ENCODE measurements around the gene PLA2G5. TPM values are rescaled to one million over a fixed set of nuclear protein-coding genes. Genes with fewer than 3 reads are reported as not detected.
"Not testable (repeated sequence)": the region's sequence is repeated elsewhere in the genome, so short reads cannot be mapped to it uniquely, and the experiment has no call there.

Gene PLA2G5
- total RNA-seq, 3 donors from 2014 or later (not counting 1 experiment from before 2014, with no cell fraction given): not detected

DNA sequence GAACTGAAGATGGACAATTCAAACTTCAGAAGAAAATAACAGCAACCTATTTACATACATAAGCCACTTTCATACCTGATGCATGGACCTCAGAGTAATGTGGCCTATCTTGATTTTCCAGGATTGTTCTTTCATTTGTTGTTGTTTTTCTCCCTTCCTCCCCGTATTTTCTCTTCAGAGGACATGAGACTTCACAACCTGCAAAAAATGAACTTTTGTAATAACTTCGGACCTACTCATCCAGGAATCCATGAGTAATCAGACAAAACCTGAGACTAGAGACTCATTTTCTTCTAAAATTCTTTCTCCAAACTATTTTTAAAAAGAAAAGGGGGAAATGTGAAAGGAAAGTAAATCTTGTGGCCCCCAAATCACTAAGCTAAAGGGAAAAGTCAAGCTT lies 17.6 kb upstream of the PLA2G5 start:
- DNase-seq (no peak), ATAC-seq (no peak)
- peaks cover 19% of the 10 kb centered on the region for H3K36me3 Mint-ChIP-seq
- 100% methylated on average over 2 of the region's 2 CpGs for WGBS (ENCODE audit: insufficient coverage)
- H3K27ac Mint-ChIP-seq: no peak overlapping the region
- H3K36me3 ChIP-seq (ENCODE audit: control insufficient read depth, insufficient read depth, low read length): no peaks in the 10 kb centered on the region
- H3K4me1 Mint-ChIP-seq: peaks cover 0 to 7% of the 10 kb centered on the region in 2 donors
- H3K4me1 ChIP-seq (ENCODE audit: control insufficient read depth, insufficient read depth, low read length): no peaks in the 10 kb centered on the region
- H3K4me3 Mint-ChIP-seq: no peak overlapping the region
- H3K27me3 Mint-ChIP-seq (ENCODE audit: low read depth in 2 of 2): peaks cover 4 to 32% of the 10 kb centered on the region in 2 donors
- no peak for TF ChIP-seq CTCF (IDR thresholded peaks at IDR 0.05)
- no peaks in the 10 kb centered on the region for H3K27me3 ChIP-seq (ENCODE audit: control insufficient read depth, insufficient read depth, low read length)
- no peaks in the 10 kb centered on the region for H3K9me3 ChIP-seq (ENCODE audit: control insufficient read depth, insufficient read depth, low read length)
- H3K9me3 Mint-ChIP-seq: peaks cover 0 to 4% of the 10 kb centered on the region in 2 donors
- no peak overlapping the region for H3K27ac ChIP-seq (ENCODE audit: low read length)
- intact Hi-C loops (cut with micrococcal nuclease): no loop called here
- H3K4me3 ChIP-seq (ENCODE audit: low read length): no peak overlapping the region

DNA sequence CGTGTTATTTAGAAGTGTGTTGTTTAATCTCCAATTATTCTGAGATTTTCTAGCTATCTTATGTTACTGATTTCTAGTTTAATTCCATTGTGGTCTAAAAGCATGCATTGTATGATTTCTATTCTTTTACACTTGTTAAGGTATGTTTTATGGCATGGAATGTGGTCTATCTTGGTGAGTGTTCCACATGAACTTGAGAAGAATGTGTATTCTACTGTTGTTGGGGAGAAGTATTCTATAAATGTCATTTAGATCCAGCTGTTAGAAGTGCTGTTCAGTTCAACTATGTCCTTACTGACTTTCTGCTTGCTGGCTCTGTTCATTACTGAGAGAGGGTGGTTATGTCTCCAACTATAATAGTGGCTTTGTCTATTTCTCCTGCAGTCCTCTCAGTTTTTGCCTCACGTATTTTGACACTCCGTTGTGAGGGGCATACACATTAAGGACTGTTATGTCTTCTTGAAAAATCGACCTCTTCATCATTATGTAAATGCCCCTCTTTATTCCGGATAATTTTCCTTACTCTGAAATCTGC lies 12.0 kb upstream of the PLA2G5 start:
- Histone ChIP-seq H3K4me3 (ENCODE audit: low read length) (no peak overlapping the region), H3K27me3 (ENCODE audit: control insufficient read depth, insufficient read depth, low read length) (no peaks in the 10 kb centered on the region), H3K27ac (ENCODE audit: low read length) (no peak overlapping the region), H3K36me3 (ENCODE audit: control insufficient read depth, insufficient read depth, low read length) (no peaks in the 10 kb centered on the region), H3K9me3 (ENCODE audit: control insufficient read depth, insufficient read depth, low read length) (no peaks in the 10 kb centered on the region), H3K4me1 (ENCODE audit: control insufficient read depth, insufficient read depth, low read length) (peaks cover 30% of the 10 kb centered on the region)
- Mint-ChIP-seq H3K27ac (peak overlapping the region; percentile 55 to 65), H3K4me3 (peak overlapping the region; percentile 25), H3K27me3 (ENCODE audit: low read depth in 2 of 2) (peaks cover 0 to 21% of the 10 kb centered on the region in 2 donors), H3K4me1 (peaks cover 42 to 51% of the 10 kb centered on the region in 2 donors), H3K9me3 (no peaks in the 10 kb centered on the region), H3K36me3 (no peaks in the 10 kb centered on the region)
- WGBS (ENCODE audit: insufficient coverage): 78% methylated on average over 3 of the region's 5 CpGs
- TF ChIP-seq CTCF (IDR thresholded peaks at IDR 0.05): no peak
- DNase-seq: no peak
- no peak for ATAC-seq
- intact Hi-C loops (cut with micrococcal nuclease): no loop called here

DNA sequence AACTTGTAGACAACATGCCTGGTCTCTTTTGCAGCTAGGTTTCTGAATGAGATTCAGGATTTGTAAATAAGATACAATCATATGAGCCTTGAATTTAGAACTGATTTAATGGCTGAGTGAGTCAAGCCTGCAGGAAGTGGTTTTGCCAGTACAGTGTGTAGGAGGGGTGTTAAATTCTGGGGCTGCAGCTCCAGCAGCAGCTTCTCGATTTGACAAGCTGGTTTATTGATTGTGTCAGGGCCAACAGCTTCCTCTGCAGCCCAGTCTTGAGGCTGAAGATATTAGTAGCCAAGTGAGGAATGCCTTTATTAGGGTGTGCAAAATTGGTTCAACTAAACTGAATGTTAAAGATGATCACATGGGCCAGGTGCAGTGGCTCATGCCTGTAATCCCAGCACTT lies 11.5 kb upstream of the PLA2G5 start:
- Mint-ChIP-seq H3K27ac (peak overlapping the region; percentile 55 to 65), H3K4me3 (peak overlapping the region; percentile 75), H3K4me1 (peaks cover 42 to 51% of the 10 kb centered on the region in 2 donors), H3K9me3 (no peaks in the 10 kb centered on the region), H3K27me3 (ENCODE audit: low read depth in 2 of 2) (peaks cover 0 to 21% of the 10 kb centered on the region in 2 donors), H3K36me3 (no peaks in the 10 kb centered on the region)
- H3K9me3 ChIP-seq (ENCODE audit: control insufficient read depth, insufficient read depth, low read length): no peaks in the 10 kb centered on the region
- ATAC-seq: peak; percentile 84 to 96 (median 91)
- no peak overlapping the region for H3K4me3 ChIP-seq (ENCODE audit: low read length)
- no peak for TF ChIP-seq CTCF (IDR thresholded peaks at IDR 0.05)
- H3K27me3 ChIP-seq (ENCODE audit: control insufficient read depth, insufficient read depth, low read length): no peaks in the 10 kb centered on the region
- DNase-seq: peak; percentile 34 to 57
- 0% methylated on average over 1 of the region's 1 CpG for WGBS (ENCODE audit: insufficient coverage)
- intact Hi-C loops (cut with micrococcal nuclease): no loop called here
- H3K4me1 ChIP-seq (ENCODE audit: control insufficient read depth, insufficient read depth, low read length): peaks cover 30% of the 10 kb centered on the region
- H3K27ac ChIP-seq (ENCODE audit: low read length): peak overlapping the region; percentile 26
- no peaks in the 10 kb centered on the region for H3K36me3 ChIP-seq (ENCODE audit: control insufficient read depth, insufficient read depth, low read length)

DNA sequence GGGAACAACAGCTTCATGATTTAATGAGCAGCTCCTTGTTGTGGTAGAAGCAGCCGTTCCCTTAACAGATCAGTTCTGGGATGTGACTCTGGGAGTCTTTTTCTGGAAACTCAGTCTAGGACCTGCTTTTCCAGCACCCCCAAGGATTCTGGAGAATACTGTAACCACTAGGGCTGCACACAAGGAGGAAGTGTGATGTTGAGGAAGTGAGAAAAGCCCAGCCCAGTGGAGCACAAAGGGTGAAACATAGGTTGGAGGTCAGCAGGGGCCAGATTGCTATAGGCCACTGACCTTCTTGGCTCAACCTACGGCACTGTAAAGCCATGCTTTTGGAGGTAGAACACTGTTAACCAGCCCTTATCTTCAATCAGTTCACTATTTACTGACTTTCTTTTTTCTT lies 10.1 kb upstream of the PLA2G5 start:
- peaks cover 0 to 22% of the 10 kb centered on the region in 2 donors for H3K27me3 Mint-ChIP-seq (ENCODE audit: low read depth in 2 of 2)
- H3K27me3 ChIP-seq (ENCODE audit: control insufficient read depth, insufficient read depth, low read length): no peaks in the 10 kb centered on the region
- peak overlapping the region; percentile 55 to 65 for H3K27ac Mint-ChIP-seq
- ATAC-seq: no peak
- no peak for TF ChIP-seq CTCF (IDR thresholded peaks at IDR 0.05)
- intact Hi-C loops (cut with micrococcal nuclease): no loop called here
- peak overlapping the region; percentile 75 for H3K4me3 Mint-ChIP-seq
- H3K4me1 ChIP-seq (ENCODE audit: control insufficient read depth, insufficient read depth, low read length): peaks cover 30% of the 10 kb centered on the region
- peaks cover 42 to 51% of the 10 kb centered on the region in 2 donors for H3K4me1 Mint-ChIP-seq
- H3K4me3 ChIP-seq (ENCODE audit: low read length): no peak overlapping the region
- 44% methylated on average over 2 of the region's 2 CpGs for WGBS (ENCODE audit: insufficient coverage)
- DNase-seq: no peak
- no peaks in the 10 kb centered on the region for H3K36me3 ChIP-seq (ENCODE audit: control insufficient read depth, insufficient read depth, low read length)
- H3K9me3 Mint-ChIP-seq: no peaks in the 10 kb centered on the region
- H3K9me3 ChIP-seq (ENCODE audit: control insufficient read depth, insufficient read depth, low read length): no peaks in the 10 kb centered on the region
- no peaks in the 10 kb centered on the region for H3K36me3 Mint-ChIP-seq
- H3K27ac ChIP-seq (ENCODE audit: low read length): no peak overlapping the region

- 94% methylated on average over 7 of the region's 7 CpGs for WGBS (ENCODE audit: insufficient coverage)
- intact Hi-C loops (cut with micrococcal nuclease); H3K4me3 ChIP-seq (ENCODE audit: low read length); H3K9me3 ChIP-seq (ENCODE audit: control insufficient read depth, insufficient read depth, low read length); ATAC-seq; H3K27me3 ChIP-seq (ENCODE audit: control insufficient read depth, insufficient read depth, low read length); H3K36me3 Mint-ChIP-seq; H3K9me3 Mint-ChIP-seq; H3K27ac ChIP-seq (ENCODE audit: low read length); DNase-seq; H3K36me3 ChIP-seq (ENCODE audit: control insufficient read depth, insufficient read depth, low read length); H3K4me3 Mint-ChIP-seq: not testable (repeated sequence)
- H3K4me1 ChIP-seq (ENCODE audit: control insufficient read depth, insufficient read depth, low read length): peaks cover 30% of the 10 kb centered on the region
- H3K27ac Mint-ChIP-seq: peak overlapping the region in 1 of 2 donors; percentile 48
- peaks cover 0 to 25% of the 10 kb centered on the region in 2 donors for H3K27me3 Mint-ChIP-seq (ENCODE audit: low read depth in 2 of 2)
- H3K4me1 Mint-ChIP-seq: peaks cover 42 to 51% of the 10 kb centered on the region in 2 donors
Observed at GRCh38 chr1:20060791-20061190, 9.2 kb upstream of the PLA2G5 start.

All from natural killer cell (primary cell).